Activated gamma-delta T cell (primary cell): ENCODE measurements around the gene STYXL1.

Source experiments
- DNase-seq: peaks from one replicate; lab custom pipeline; 2025; lab: John Stamatoyannopoulos, UW

Gene STYXL1

DNA sequence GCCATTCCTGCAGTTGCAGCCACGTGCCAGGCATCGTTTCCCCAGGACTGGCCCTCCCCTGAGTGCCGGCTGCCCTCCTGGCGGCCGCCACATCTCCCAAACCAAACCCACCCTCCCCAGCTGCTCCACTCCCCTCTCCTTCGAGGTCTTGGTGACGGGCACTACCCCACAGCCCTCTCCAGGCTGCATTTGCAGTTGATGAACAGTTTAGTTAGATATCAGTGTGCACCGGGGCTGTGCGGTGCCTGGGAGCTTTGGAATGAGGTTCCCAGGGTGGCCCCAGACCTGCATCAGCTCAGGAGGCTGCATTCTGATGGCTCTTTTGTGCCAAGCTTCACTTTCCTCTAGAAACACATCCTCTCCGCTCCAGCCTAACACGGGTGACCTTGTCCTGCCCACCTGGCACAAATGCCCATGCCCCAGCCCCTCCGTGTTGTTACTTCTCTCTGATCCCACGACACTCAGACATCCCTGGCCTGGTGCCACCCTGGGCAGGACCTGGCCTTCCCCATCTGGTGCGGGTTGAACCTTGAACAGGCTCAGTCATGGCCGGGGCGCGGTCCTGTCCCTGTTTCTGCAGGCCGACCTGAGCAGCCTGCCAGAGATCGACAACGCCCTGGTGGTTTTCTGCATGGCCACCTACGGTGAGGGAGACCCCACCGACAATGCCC is 67.9 kb downstream of the STYXL1 start:
- no peak for DNase-seq

DNA sequence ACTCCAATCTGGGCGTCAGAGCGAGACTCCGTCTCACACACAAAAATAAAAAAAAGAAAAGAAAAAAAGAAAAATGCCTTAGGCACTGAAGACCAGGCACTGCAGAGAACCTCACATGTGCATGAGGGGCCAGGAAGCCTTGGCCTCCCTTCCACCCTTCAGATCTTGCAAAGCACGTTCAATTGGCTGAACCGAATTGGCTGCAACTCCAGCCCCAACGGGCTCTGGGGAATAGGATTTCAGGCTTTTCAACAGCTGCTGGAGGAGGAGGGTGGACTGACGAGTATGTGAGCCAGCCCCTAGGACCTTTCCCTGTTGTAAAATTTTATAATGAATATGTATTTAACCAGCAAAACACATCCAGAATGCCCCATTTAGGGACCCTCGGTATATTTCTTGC is 70.1 kb downstream of the STYXL1 start:
- no peak for DNase-seq

DNA sequence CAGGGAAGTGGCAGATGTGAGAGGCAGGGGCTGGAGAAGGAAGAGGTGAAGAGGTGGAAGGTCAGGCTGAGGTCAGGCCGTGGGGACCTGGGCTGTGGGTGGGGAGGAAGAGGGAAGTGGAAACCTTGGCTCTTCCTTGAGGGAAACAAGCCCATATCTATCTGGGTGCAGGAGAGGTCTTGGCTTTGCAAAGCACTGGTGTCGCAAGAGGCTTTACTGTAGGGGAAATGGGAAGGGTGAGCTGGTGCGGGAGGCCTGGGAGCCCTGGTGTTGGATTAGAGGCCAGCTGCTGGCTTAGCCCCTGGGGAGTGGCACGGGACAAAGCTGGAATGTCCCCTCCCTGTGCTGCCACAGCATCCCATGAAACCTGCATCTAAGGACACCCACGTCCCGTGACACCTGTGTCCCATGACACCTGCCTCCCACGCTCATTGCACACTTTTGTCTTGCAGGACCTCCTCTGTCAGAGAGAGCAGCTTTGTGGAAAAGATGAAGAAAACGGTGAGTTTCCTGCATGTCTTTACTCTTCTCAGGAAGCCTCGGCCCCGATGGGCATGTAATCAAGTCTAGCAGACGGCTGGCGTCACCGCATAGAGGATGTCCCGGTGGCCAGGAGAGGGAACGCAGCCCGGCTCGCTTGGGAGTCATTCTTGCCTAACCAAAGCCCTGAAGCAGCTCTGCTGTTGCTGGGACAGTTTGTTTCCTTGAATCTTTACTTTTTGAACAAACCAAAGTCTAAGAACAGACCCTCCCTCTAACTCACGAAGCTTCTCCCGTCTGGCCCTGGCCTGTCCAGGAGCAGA is 75.6 kb downstream of the STYXL1 start:
- no peak for DNase-seq

DNA sequence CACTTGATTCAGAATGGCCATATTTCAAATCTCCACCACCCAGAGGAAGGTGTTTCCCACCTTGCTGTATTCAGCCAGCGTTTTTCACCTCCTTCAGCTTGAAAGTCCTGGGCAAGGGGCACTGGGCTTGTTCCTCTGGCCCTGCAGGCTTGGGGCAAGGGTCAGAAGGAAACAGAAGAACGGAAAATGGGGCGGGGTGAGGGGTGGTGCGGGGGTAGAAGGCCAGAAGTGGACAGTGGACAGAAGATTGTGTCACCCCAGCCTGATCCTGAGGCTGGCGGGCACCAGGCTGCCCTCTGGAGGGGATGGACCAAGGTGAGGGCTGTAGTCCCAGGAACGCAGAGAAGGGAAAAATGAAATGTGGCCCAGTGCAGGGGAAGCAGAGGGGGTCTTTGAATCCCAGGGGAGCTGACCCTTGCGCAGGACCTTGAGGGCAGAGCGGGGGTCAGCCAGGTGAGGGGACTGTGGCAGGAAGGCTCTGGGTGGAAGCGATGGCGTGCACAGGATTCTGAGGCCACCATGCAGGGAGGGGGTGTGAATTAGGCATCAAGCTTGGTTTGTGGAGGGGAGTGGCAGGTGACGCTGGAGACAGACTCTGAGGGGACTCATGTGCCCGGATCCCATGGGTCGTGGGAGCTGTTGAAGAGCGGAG is 76.4 kb downstream of the STYXL1 start:
- DNase-seq: no peak

GRCh38 chr7:75969704-75970498 is 77.9 kb downstream of the STYXL1 start:
- DNase-seq: no peak

- DNase-seq: no peak
These were observed 78.6 kb downstream of the STYXL1 start for GRCh38 chr7:75969182-75969581.

DNA sequence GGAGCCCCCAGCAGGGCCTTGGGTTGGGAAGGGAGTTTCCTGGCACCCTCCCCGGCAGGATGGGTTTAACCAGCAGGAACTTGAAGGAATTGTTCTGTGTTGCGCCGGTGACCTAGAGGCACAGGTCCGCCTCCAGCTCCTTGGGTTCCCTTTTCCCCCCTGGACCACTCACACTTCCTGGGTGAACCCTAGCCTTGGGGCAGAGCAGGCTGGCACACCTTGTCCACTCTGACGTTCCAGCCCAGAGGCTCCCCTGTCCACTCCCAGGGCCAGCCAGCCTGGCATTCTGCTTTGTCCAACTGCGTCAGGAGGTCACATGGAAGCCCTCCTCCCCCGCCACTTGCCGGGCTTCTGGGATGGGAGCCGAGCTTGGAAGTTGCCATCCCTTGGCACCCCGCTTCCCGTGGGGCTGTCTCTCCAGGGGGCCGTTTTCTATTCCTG is 79.2 kb downstream of the STYXL1 start:
- DNase-seq: no peak

DNA sequence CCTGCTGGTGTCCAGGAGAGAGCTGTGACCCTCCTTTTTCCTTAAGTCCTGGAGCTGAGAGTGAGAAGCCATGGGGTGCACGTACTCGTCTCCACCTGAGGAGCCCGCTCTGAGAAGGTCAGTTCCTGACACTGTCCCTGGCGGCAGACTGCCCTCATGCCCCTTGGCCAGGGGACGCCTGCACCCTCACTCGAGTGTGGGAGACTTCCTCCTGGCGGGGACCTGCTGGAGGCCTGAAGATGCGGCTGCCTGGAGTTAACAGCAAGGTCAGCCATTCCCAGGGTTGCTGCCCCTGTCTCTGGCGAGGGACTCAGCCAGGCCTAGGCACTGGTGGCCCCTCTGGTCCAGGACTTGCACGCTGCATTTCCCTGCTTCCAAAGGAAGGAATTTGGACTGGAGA is 79.8 kb downstream of the STYXL1 start:
- DNase-seq: no peak

DNA sequence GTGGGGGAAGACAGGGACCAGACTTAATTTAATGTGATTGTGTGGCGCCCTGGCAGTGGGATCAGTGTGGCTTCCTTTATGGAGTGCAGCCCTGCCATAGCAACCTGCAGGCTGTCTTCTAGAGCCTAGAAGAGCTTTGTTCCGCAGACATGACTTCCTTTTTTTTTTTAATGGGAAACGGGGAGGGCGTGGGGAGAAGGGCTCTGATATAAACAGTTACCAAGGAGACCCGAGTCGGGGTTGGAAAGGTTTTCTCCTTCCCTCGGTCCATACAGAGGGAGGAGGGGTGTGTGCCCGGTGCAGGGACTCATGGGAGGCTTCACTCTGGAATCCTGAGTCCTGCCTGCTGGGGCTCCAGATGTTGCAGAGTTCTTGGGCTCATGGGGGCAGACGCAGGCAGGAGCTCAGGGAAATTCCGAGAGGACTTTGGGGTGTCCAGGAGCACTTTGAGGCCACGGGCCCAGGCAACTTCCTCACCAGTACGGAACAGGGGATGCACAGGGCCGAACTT is 80.3 kb downstream of the STYXL1 start:
- no peak for DNase-seq

DNA sequence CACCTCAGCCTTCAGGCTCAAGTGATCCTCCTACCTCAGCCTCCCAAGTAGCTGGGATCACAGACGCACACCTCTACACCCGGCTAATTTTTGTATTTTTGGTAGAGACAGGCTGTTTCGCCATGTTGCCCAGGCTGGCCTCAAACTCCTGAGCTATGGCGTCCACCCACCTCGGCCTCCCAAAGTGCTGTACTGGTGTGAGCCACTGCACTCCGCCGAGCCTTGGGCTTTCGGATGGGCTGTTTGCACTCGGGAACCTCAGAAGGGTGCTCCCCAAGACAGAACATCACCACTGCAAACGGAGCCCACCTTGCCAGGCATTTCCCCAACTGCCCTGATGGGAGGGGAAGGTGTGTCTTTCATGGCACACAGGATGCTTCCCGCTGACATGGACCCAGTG is 80.7 kb downstream of the STYXL1 start:
- no peak for DNase-seq

- no peak for DNase-seq
These were observed 81.4 kb downstream of the STYXL1 start for GRCh38 chr7:75966190-75966961.

DNA sequence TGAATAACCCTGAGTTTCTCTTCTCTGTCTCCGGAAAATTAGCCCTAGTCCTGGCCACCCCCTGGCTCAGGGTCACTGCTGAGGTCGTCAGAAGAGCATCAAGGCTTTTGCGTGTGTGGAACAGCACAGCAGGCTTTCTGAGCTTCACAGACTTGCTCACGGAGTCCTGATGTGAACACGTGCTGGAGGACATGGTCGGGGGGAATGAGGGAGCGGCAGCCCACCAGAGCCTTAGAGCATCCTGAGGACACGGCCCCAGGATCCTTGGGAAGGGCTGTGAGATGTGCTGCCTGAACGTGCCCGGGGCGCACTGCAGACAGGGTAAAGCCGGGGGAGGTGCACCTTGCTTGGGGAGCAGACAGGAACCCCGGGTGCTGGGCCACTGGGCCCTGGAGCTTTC is 82.2 kb downstream of the STYXL1 start:
- DNase-seq: no peak

- no peak for DNase-seq
These were observed 84.3 kb downstream of the STYXL1 start for GRCh38 chr7:75963381-75963995.

DNA sequence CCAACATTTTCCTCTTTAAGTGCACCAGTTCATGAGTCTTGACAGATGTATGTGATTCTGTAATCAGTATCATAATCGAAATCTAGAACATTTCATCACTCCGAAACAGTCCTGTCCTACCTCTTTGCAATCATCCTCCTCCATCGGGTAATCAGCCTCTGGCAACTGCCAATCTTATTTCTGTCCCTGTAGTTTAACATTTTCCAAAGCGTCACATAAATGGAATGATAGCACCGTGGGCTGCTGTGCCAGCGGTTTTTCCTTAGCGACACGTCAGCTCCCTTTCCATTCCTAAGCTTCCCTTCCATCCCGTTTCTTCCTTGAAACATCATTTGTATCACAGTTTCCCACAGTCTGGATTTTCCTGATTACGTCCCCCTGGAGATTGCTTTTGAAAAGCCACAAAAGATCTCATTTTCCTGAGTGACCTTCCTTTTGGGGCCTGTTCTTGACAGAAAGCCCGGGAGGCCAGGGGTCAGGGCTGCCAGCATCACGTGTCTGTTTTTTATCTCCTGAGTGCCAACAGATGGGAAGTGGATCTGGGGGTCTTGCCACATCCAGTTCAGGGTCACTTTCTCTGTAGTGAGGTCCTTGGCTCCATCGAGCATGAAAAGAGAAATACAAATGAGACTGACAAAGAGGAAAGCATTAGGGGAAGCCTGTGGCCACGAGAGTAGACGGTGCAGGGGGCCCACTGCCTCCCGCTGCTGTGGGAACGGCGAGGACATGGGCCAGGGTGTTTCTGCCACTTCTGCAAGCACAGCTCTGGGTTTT is 85.0 kb downstream of the STYXL1 start:
- no peak for DNase-seq

DNA sequence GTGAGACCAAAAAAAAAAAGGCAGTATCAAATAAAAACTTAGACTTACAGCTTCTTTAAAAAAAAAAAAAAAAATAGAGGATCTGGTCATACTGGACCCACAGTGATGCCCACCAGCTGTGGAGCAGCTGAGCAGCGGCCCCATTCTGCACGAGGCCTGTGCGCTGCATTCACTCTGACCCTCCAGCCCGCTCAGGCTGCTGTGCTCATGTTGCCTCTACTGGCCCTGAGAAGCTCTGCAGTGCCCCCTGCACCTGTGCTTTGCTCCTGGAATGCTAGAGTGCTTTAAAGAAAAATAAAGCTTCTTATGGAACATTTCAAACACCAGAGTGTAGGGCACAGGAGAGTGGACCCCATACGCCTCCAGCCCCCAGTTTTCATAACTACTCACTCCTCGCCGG is 86.6 kb downstream of the STYXL1 start:
- no peak for DNase-seq

DNA sequence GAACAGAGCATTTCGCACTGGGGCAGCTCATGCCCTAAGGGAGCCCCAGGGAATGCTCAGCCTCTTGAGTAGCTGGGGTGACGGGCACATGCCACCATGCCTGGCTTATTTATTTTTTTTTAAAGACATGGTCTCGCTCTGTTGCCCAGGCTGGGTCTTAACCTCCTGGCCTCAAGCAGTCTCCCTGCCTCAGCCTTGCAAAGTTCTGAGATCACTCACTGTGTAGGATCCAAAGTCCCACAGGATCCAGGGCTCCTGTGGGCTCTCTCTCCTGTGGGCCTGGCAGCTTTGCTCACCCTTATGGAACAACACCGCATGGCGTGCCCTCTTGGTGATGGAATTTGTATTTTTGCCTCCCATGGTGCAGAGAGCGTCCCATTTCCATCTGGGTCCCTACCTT is 87.4 kb downstream of the STYXL1 start:
- DNase-seq: no peak

- no peak for DNase-seq
These were observed 88.8 kb downstream of the STYXL1 start for GRCh38 chr7:75958802-75959543.

DNA sequence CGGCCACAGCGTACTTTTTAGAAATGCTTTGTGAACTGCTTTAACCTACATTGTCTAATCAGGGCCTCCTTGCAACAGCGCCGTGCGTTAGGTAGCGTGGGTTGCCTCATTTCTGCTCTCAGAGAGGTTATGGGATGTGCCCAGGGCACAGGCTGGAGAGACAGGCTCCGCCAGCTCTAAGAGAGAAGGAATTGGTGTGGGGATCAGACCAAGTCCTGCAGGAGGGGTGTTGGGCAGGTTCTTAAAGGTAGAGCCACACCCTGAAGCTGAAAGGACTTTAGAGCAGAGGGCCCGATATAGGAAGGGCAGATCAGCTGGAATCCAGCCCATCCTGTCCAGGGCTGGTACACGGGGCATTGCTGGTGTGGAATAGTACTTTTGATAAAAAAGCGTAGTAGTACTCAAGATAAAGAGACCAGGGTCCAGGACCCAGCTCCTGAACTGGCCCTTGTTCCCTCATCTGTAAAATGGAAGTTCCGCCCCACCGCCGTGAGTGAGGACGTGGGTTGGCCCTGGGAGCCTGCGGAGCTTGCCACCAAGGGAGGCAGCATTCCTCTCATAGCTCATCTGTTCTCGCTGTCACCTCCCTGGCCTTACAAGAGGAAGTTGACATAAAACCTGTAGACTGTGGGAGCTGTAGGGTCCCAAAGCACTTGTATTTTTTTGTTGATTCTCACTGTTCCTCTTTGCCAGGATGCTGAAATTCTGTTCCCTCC is 90.6 kb downstream of the STYXL1 start:
- no peak for DNase-seq
